IMR-90 (cell line): Measurements from ENCODE around the gene PMAIP1. TPM values are rescaled to one million over a fixed set of nuclear protein-coding genes. Genes with fewer than 3 reads are reported as not detected.

Experiments
- ATAC-seq: fragments of 200-7000 bp; cut with Tn5 transposase; 2 replicates; pipeline ENCODE4 v1.9.1; 2020; ENCODE audit warnings: low read depth, mild to moderate bottlenecking, moderate library complexity
- BruUV-seq: library from RNA; stranded (reverse); fragments of 400-500 nt; replicated peaks from 2 replicates; lab custom pipeline; 2021; lab: Mats Ljungman, UMichigan
- CTCF ChIA-PET: fragments of 300-600 bp; formaldehyde crosslinking; extraction: SDS; loops from one replicate; lab custom pipeline; 2021; ENCODE audit warnings: antibody characterized with exemption; lab: Yijun Ruan, JAX
- POLR2A ChIA-PET: fragments of 300-600 bp; sonication (Branson Sonifier 250); formaldehyde crosslinking; loops from one replicate; lab custom pipeline; 2022; ENCODE audit warnings: antibody characterized with exemption; ENCODE audit not compliant: unreplicated experiment; lab: Charles Lee
- DNase-seq: peaks from one replicate; pipeline ENCODE4 v3.0.0; 2013
- H2AFZ ChIP-seq: replicated peaks from 2 replicates; pipeline ENCODE3; 2013; ENCODE audit warnings: low read length, mild to moderate bottlenecking; ENCODE audit not compliant: poor library complexity
- H2AK5ac ChIP-seq: 2 replicates; pipeline ENCODE4 v1.6.1; 2013; ENCODE audit warnings: low read depth, low read length, inconsistent platforms
- H2AK9ac ChIP-seq: replicated peaks from 2 replicates; pipeline ENCODE3; 2013; ENCODE audit warnings: mild to moderate bottlenecking, low read depth, low read length, moderate library complexity; ENCODE audit not compliant: poor library complexity
- H2BK120ac ChIP-seq: 2 replicates; pipeline ENCODE4 v1.6.1; 2013; ENCODE audit warnings: low read depth, low read length, inconsistent platforms
- H2BK15ac ChIP-seq: 3 replicates; pipeline ENCODE4 v1.6.1; 2013; ENCODE audit warnings: low read depth, low read length, inconsistent platforms
- H2BK20ac ChIP-seq: 2 replicates; pipeline ENCODE4 v1.6.1; 2013; ENCODE audit warnings: low read depth, mild to moderate bottlenecking, inconsistent platforms, low read length, moderate library complexity
- H2BK5ac ChIP-seq: 2 replicates; pipeline ENCODE4 v1.6.1; 2013; ENCODE audit warnings: mild to moderate bottlenecking, low read depth, low read length, inconsistent platforms; ENCODE audit not compliant: poor library complexity, severe bottlenecking
- H3K14ac ChIP-seq: replicated peaks from 2 replicates; pipeline ENCODE4 v1.6.1; 2013; ENCODE audit warnings: low read depth, low read length, inconsistent platforms
- H3K18ac ChIP-seq: 2 replicates; pipeline ENCODE4 v1.6.1; 2013; ENCODE audit warnings: low read depth, low read length, control low read depth
- H3K23ac ChIP-seq: 2 replicates; pipeline ENCODE4 v1.6.1; 2013; ENCODE audit warnings: low read depth, low read length, inconsistent platforms
- H3K27ac ChIP-seq: 2 replicates; pipeline ENCODE4 v1.5.1; 2013; ENCODE audit warnings: mild to moderate bottlenecking, control low read depth, low read length; ENCODE audit not compliant: insufficient read depth
- H3K27me3 ChIP-seq: 2 replicates; pipeline ENCODE4 v1.6.1; 2013; ENCODE audit warnings: low read length; ENCODE audit not compliant: control insufficient read depth, insufficient read depth
- H3K36me3 ChIP-seq: 2 replicates; pipeline ENCODE4 v1.6.1; 2013; ENCODE audit warnings: low read length, mixed read lengths; ENCODE audit not compliant: control insufficient read depth, insufficient read depth
- H3K4ac ChIP-seq: 2 replicates; pipeline ENCODE4 v1.6.1; 2013; ENCODE audit warnings: low read depth, low read length, inconsistent platforms
- H3K4me1 ChIP-seq: 2 replicates; pipeline ENCODE4 v1.6.1; 2013; ENCODE audit warnings: low read length, mixed read lengths; ENCODE audit not compliant: control insufficient read depth, insufficient read depth
- H3K4me2 ChIP-seq: 2 replicates; pipeline ENCODE4 v1.6.1; 2013; ENCODE audit warnings: low read depth, mild to moderate bottlenecking, control low read depth, low read length, moderate library complexity
- H3K4me3 ChIP-seq: 2 replicates; pipeline ENCODE4 v1.5.1; 2013; ENCODE audit warnings: low read depth, mild to moderate bottlenecking, control low read depth, low read length, moderate library complexity; ENCODE audit not compliant: insufficient read depth
- H3K56ac ChIP-seq: 2 replicates; pipeline ENCODE4 v1.6.1; 2013; ENCODE audit warnings: low read length, inconsistent platforms; ENCODE audit not compliant: insufficient read depth; ENCODE audit errors: extremely low read depth
- H3K79me1 ChIP-seq, 2 experiments: 2 replicates each; pipeline ENCODE4 v1.6.1; 2013; ENCODE audit warnings: low read length in 2 of 2, inconsistent platforms in 1 of 2, low read depth in 1 of 2
- H3K9ac ChIP-seq: 2 replicates; pipeline ENCODE4 v1.6.1; 2013; ENCODE audit warnings: low read depth, low read length, control low read depth
- H3K9me1 ChIP-seq: 2 replicates; pipeline ENCODE4 v1.6.1; 2013; ENCODE audit warnings: low read length, inconsistent platforms; ENCODE audit not compliant: insufficient read depth
- H3K9me3 ChIP-seq: 2 replicates; pipeline ENCODE4 v1.6.1; 2013; ENCODE audit warnings: low read length; ENCODE audit not compliant: control insufficient read depth, insufficient read depth
- H4K20me1 ChIP-seq: 2 replicates; pipeline ENCODE4 v1.6.1; 2013; ENCODE audit warnings: low read length, inconsistent platforms; ENCODE audit not compliant: insufficient read depth
- H4K5ac ChIP-seq: 2 replicates; pipeline ENCODE4 v1.6.1; 2013; ENCODE audit warnings: mild to moderate bottlenecking, low read depth, low read length, control low read depth
- H4K8ac ChIP-seq, 2 experiments: 2 replicates each; pipeline ENCODE4 v1.6.1; 2013; ENCODE audit warnings: low read depth in 2 of 2, low read length in 2 of 2, control low read depth in 1 of 2, inconsistent platforms in 1 of 2
- H4K91ac ChIP-seq: 2 replicates; pipeline ENCODE4 v1.6.1; 2013; ENCODE audit warnings: low read depth, low read length, inconsistent platforms; ENCODE audit not compliant: insufficient read depth
- ELK1 ChIP-seq: fragments of 150-350 bp; IDR thresholded peaks from 2 replicates; pipeline ENCODE4 v1.6.1; 2016; ENCODE audit warnings: low read depth, mild to moderate bottlenecking, low read length, moderate library complexity, borderline replicate concordance
- MAFK ChIP-seq: IDR thresholded peaks from 2 replicates; pipeline ENCODE4 v1.6.1; 2012; ENCODE audit warnings: low read depth, low read length, improper control_type of control experiment
- USF2 ChIP-seq: fragments of 150-350 bp; IDR thresholded peaks from 2 replicates; pipeline ENCODE4 v1.6.1; 2017; ENCODE audit warnings: mild to moderate bottlenecking, antibody characterized with exemption, low read length, low read depth
- WGBS, 2 experiments: methylation state at CpG; one replicate each; pipeline versions ENCODE4 v1.1.5 to v1.1.7; 2013; ENCODE audit warnings: missing lambda C conversion rate in 2 of 2; ENCODE audit not compliant: insufficient read length in 1 of 2; ENCODE audit errors: extremely low coverage in 2 of 2; 5-methylcytosine and 5-hydroxymethylcytosine counted together
- dilution Hi-C: fragments of 300-500 bp; cut with HindIII; formaldehyde crosslinking; loops from one replicate; pipeline ENCODE4 v1.14.3; 2018; ENCODE audit warnings: low sequenced_read_pairs; ENCODE audit not compliant: unreplicated experiment
- in situ Hi-C: fragments of 300-500 bp; cut with MboI; formaldehyde crosslinking; loops from 3 replicates; pipeline ENCODE4 v1.14.3; 2019; ENCODE audit warnings: low sequenced_read_pairs, inconsistent platforms, mixed read lengths
- intact Hi-C: fragments of 100-400 bp; cut with micrococcal nuclease; formaldehyde crosslinking; loops from 2 replicates; pipeline ENCODE4 v1.10.0; 2022
- polyA plus RNA-seq, 3 experiments: library from polyadenylated mRNA; depleted of rRNA; stranded (reverse); fragments of >200 nt; gene quantifications; 2 replicates each; pipeline ENCODE4 v1.2.3, GENCODE V29; 2012; ENCODE audit warnings: low replicate concordance in 1 of 3
- total RNA-seq: library from RNA; depleted of rRNA; stranded (reverse); fragments of >200 nt; gene quantifications from 2 replicates; pipeline ENCODE4 v1.2.3, GENCODE V29; 2012

Gene PMAIP1
- total and polyA plus RNA-seq, 2 of the 4 experiments (the other 2 are of a cell fraction): 14.0 to 30.1 TPM

- dilution Hi-C loops: no loop called here
Observed at GRCh38 chr18:59884351-59884750, 15.4 kb upstream of the PMAIP1 start.

More at GRCh38 chr18:59884351-59884750, 15.4 kb upstream of the PMAIP1 start:
- no peaks in the 10 kb centered on the region for H3K27me3 ChIP-seq
- ATAC-seq: no peak
- 0 out of 4 replicates have a peak overlapping the region, but pooled peaks of 1 of the 2 experiments have one; percentile 10 for H4K8ac ChIP-seq
- H3K4me1 ChIP-seq: peaks cover 17% of the 10 kb centered on the region
- peaks cover 5% of the 10 kb centered on the region; the same call in 1 of the 2 replicates for H3K9me1 ChIP-seq
- peak overlapping the region; percentile 13; the same call in 1 of the 2 replicates for H2BK120ac ChIP-seq
- no peaks in the 10 kb centered on the region for H3K36me3 ChIP-seq
- H3K14ac ChIP-seq: no peak overlapping the region
- H3K4ac ChIP-seq: peak overlapping the region; percentile 30; the same call in 1 of the 2 replicates
- POLR2A ChIA-PET: interaction anchor here (0.6 kb wide), 1 partner anchor 166 kb away, joined by 3 read pairs; no protein-coding TSS in a partner anchor
- H4K91ac ChIP-seq: no peak overlapping the region
- in situ Hi-C loops: no loop called here
- H2BK15ac ChIP-seq: 0 out of 3 replicates have a peak overlapping the region, but pooled peaks have one; percentile 26
- no peak overlapping the region for H2AK5ac ChIP-seq
- H3K4me3 ChIP-seq: no peak overlapping the region
- H3K56ac ChIP-seq: no peak overlapping the region
- peaks cover 0 to 11% of the 10 kb centered on the region in 2 experiments; a peak in 1 of 4 replicates for H3K79me1 ChIP-seq
- no peak overlapping the region for H2BK5ac ChIP-seq
- intact Hi-C loops: loop anchor here (2.0 kb wide), 1 partner anchor 14 kb away; the partner anchor contains the start of gene PMAIP1
- no peak for DNase-seq
- no peak overlapping the region for H2AFZ ChIP-seq
- H3K4me2 ChIP-seq: no peak overlapping the region
- no peak overlapping the region for H3K23ac ChIP-seq
- TF ChIP-seq USF2 (no peak), MAFK (no peak), ELK1 (no peak)
- no TSS peak for BruUV-seq
- no peak overlapping the region for H4K5ac ChIP-seq
- H2BK20ac ChIP-seq: 0 out of 2 replicates have a peak overlapping the region, but pooled peaks have one; percentile 12
- CTCF ChIA-PET: interaction anchor here (0.7 to 1.1 kb wide), 2 partner anchors 13 to 16 kb away, joined by 3 to 6 read pairs; no protein-coding TSS in a partner anchor
- no peak overlapping the region for H3K27ac ChIP-seq
- no peak overlapping the region for H2AK9ac ChIP-seq
- no CpG with 5 or more reads among the region's 2 CpGs for WGBS, 2 experiments
- H4K20me1 ChIP-seq: no peaks in the 10 kb centered on the region
- no peak overlapping the region for H3K18ac ChIP-seq
- no peak overlapping the region for H3K9ac ChIP-seq
- no peaks in the 10 kb centered on the region for H3K9me3 ChIP-seq
